GM23338 (cell line): ENCODE results near the gene CD226.

Experiments
- CREB1 ChIP-seq: fragments of 250-450 bp; sonication (Bioruptor Pico); IDR thresholded peaks from 2 replicates; pipeline ENCODE4 v1.5.0; 2020; ENCODE audit warnings: low read depth, mild to moderate bottlenecking, moderate library complexity
- EZH2 ChIP-seq: fragments of 200-600 bp; sonication (generic); IDR thresholded peaks from one replicate; pipeline ENCODE4 v1.8.0; 2017; ENCODE audit warnings: antibody characterized with exemption, mild to moderate bottlenecking, low read depth; ENCODE audit not compliant: unreplicated experiment
- EZH2phosphoT487 ChIP-seq: fragments of 200-600 bp; sonication (generic); IDR thresholded peaks from one replicate; pipeline ENCODE4 v1.8.1; 2018; ENCODE audit warnings: antibody characterized with exemption; ENCODE audit not compliant: unreplicated experiment
- JUNB ChIP-seq: IDR thresholded peaks from one replicate; pipeline ENCODE4 v1.6.1; 2016; ENCODE audit warnings: antibody characterized with exemption; ENCODE audit not compliant: unreplicated experiment
- NANOG ChIP-seq: IDR thresholded peaks from 2 replicates; pipeline ENCODE4 v1.6.1; 2016; ENCODE audit warnings: antibody characterized with exemption, borderline replicate concordance
- POLR2AphosphoS5 ChIP-seq: IDR thresholded peaks from 2 replicates; pipeline ENCODE4 v1.6.1; 2016; ENCODE audit warnings: antibody characterized with exemption, low read depth
- STAT1 ChIP-seq: IDR thresholded peaks from one replicate; pipeline ENCODE4 v1.6.1; 2016; ENCODE audit warnings: antibody characterized with exemption; ENCODE audit not compliant: unreplicated experiment
- ZNF114 ChIP-seq: fragments of 250-450 bp; sonication (Bioruptor Pico); IDR thresholded peaks from 2 replicates; pipeline ENCODE4 v1.5.0; 2020; ENCODE audit warnings: mild to moderate bottlenecking, moderate library complexity
- TF ChIP-seq, protein P1 (sequence below), 2 experiments: fragments of 200-600 bp in 1 of 2; sonication (generic) in 1 of 2; conservative IDR thresholded peaks; 2 replicates each; pipeline versions ENCODE4 v1.5.1 to v1.6.1; 2016 to 2017; ENCODE audit warnings: antibody characterized with exemption in 2 of 2, low read depth in 2 of 2, mild to moderate bottlenecking in 2 of 2, moderate library complexity in 1 of 2
- TF ChIP-seq, protein P2 (sequence below): IDR thresholded peaks from one replicate; pipeline ENCODE4 v1.6.1; 2018; ENCODE audit warnings: antibody characterized with exemption; ENCODE audit not compliant: unreplicated experiment
- TF ChIP-seq, protein P3 (sequence below): IDR thresholded peaks from 2 replicates; pipeline ENCODE4 v1.6.1; 2016; ENCODE audit warnings: antibody characterized with exemption
- TF ChIP-seq, protein P4 (sequence below): fragments of 250-450 bp; sonication (Bioruptor Pico); IDR thresholded peaks from 2 replicates; pipeline ENCODE4 v1.5.0; 2020; ENCODE audit warnings: mild to moderate bottlenecking, moderate library complexity

DNA sequence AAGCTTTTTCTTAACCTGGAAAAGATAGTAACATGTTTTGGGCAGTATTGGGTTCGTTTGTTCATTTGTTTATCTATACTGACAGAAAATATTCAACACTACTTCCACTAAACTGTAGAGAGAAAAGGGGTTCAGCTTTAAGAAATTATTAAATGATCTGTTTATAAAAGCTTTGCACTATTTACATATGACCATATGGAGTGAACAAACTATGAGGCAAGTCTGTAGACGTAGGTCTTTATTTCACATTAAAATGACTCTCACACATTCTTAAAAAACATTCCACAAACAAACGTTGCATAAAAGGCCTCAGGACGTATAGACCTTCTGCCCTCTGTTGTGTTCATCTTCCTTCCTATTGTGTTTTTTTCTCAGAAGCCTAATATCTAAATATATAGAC is 94.6 kb downstream of the CD226 start:
- TF ChIP-seq, protein P1, sequence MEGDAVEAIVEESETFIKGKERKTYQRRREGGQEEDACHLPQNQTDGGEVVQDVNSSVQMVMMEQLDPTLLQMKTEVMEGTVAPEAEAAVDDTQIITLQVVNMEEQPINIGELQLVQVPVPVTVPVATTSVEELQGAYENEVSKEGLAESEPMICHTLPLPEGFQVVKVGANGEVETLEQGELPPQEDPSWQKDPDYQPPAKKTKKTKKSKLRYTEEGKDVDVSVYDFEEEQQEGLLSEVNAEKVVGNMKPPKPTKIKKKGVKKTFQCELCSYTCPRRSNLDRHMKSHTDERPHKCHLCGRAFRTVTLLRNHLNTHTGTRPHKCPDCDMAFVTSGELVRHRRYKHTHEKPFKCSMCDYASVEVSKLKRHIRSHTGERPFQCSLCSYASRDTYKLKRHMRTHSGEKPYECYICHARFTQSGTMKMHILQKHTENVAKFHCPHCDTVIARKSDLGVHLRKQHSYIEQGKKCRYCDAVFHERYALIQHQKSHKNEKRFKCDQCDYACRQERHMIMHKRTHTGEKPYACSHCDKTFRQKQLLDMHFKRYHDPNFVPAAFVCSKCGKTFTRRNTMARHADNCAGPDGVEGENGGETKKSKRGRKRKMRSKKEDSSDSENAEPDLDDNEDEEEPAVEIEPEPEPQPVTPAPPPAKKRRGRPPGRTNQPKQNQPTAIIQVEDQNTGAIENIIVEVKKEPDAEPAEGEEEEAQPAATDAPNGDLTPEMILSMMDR (conservative IDR thresholded peaks at IDR 0.05; ENCODE audit: low read depth in 2 of 2): no peak
- TF ChIP-seq EZH2phosphoT487 (no peak), POLR2AphosphoS5 (no peak), NANOG (no peak), JUNB (no peak), EZH2 (no peak), STAT1 (no peak), CREB1 (no peak), ZNF114 (CRISPR knock-in tag) (no peak)
- TF ChIP-seq, protein P2, sequence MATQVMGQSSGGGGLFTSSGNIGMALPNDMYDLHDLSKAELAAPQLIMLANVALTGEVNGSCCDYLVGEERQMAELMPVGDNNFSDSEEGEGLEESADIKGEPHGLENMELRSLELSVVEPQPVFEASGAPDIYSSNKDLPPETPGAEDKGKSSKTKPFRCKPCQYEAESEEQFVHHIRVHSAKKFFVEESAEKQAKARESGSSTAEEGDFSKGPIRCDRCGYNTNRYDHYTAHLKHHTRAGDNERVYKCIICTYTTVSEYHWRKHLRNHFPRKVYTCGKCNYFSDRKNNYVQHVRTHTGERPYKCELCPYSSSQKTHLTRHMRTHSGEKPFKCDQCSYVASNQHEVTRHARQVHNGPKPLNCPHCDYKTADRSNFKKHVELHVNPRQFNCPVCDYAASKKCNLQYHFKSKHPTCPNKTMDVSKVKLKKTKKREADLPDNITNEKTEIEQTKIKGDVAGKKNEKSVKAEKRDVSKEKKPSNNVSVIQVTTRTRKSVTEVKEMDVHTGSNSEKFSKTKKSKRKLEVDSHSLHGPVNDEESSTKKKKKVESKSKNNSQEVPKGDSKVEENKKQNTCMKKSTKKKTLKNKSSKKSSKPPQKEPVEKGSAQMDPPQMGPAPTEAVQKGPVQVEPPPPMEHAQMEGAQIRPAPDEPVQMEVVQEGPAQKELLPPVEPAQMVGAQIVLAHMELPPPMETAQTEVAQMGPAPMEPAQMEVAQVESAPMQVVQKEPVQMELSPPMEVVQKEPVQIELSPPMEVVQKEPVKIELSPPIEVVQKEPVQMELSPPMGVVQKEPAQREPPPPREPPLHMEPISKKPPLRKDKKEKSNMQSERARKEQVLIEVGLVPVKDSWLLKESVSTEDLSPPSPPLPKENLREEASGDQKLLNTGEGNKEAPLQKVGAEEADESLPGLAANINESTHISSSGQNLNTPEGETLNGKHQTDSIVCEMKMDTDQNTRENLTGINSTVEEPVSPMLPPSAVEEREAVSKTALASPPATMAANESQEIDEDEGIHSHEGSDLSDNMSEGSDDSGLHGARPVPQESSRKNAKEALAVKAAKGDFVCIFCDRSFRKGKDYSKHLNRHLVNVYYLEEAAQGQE: no peak
- TF ChIP-seq, protein P3, sequence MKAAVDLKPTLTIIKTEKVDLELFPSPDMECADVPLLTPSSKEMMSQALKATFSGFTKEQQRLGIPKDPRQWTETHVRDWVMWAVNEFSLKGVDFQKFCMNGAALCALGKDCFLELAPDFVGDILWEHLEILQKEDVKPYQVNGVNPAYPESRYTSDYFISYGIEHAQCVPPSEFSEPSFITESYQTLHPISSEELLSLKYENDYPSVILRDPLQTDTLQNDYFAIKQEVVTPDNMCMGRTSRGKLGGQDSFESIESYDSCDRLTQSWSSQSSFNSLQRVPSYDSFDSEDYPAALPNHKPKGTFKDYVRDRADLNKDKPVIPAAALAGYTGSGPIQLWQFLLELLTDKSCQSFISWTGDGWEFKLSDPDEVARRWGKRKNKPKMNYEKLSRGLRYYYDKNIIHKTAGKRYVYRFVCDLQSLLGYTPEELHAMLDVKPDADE: no peak
- TF ChIP-seq, protein P4, sequence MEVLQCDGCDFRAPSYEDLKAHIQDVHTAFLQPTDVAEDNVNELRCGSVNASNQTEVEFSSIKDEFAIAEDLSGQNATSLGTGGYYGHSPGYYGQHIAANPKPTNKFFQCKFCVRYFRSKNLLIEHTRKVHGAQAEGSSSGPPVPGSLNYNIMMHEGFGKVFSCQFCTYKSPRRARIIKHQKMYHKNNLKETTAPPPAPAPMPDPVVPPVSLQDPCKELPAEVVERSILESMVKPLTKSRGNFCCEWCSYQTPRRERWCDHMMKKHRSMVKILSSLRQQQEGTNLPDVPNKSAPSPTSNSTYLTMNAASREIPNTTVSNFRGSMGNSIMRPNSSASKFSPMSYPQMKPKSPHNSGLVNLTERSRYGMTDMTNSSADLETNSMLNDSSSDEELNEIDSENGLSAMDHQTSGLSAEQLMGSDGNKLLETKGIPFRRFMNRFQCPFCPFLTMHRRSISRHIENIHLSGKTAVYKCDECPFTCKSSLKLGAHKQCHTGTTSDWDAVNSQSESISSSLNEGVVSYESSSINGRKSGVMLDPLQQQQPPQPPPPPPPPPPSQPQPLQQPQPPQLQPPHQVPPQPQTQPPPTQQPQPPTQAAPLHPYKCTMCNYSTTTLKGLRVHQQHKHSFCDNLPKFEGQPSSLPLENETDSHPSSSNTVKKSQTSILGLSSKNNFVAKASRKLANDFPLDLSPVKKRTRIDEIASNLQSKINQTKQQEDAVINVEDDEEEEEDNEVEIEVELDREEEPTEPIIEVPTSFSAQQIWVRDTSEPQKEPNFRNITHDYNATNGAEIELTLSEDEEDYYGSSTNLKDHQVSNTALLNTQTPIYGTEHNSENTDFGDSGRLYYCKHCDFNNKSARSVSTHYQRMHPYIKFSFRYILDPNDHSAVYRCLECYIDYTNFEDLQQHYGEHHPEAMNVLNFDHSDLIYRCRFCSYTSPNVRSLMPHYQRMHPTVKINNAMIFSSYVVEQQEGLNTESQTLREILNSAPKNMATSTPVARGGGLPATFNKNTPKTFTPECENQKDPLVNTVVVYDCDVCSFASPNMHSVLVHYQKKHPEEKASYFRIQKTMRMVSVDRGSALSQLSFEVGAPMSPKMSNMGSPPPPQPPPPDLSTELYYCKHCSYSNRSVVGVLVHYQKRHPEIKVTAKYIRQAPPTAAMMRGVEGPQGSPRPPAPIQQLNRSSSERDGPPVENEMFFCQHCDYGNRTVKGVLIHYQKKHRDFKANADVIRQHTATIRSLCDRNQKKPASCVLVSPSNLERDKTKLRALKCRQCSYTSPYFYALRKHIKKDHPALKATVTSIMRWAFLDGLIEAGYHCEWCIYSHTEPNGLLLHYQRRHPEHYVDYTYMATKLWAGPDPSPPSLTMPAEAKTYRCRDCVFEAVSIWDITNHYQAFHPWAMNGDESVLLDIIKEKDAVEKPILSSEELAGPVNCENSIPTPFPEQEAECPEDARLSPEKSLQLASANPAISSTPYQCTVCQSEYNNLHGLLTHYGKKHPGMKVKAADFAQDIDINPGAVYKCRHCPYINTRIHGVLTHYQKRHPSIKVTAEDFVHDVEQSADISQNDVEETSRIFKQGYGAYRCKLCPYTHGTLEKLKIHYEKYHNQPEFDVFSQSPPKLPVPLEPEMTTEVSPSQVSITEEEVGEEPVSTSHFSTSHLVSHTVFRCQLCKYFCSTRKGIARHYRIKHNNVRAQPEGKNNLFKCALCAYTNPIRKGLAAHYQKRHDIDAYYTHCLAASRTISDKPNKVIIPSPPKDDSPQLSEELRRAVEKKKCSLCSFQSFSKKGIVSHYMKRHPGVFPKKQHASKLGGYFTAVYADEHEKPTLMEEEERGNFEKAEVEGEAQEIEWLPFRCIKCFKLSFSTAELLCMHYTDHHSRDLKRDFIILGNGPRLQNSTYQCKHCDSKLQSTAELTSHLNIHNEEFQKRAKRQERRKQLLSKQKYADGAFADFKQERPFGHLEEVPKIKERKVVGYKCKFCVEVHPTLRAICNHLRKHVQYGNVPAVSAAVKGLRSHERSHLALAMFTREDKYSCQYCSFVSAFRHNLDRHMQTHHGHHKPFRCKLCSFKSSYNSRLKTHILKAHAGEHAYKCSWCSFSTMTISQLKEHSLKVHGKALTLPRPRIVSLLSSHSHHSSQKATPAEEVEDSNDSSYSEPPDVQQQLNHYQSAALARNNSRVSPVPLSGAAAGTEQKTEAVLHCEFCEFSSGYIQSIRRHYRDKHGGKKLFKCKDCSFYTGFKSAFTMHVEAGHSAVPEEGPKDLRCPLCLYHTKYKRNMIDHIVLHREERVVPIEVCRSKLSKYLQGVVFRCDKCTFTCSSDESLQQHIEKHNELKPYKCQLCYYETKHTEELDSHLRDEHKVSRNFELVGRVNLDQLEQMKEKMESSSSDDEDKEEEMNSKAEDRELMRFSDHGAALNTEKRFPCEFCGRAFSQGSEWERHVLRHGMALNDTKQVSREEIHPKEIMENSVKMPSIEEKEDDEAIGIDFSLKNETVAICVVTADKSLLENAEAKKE (CRISPR knock-in tag): no peak
